Omental fat pad (tissue), 4 donors: ENCODE results near the gene ESRRG. TPM values are rescaled to one million over a fixed set of nuclear protein-coding genes. Genes with fewer than 3 reads are reported as not detected.

ENCODE experiments used
- ATAC-seq: fragments of 150-250 bp; one replicate; pipeline ENCODE4 v1.9.1; 2016; ENCODE audit warnings: mild to moderate bottlenecking, moderate library complexity; ENCODE audit not compliant: low FRiP score
- DNase-seq: peaks from one replicate; pipeline ENCODE4 v3.0.0-alpha.2; 2019; ENCODE audit warnings: low spot score
- CTCF ChIP-seq, 3 donors: fragments of 450-650 bp; IDR thresholded peaks; one replicate each; pipeline ENCODE4 v1.5.1; 2016 to 2017; ENCODE audit warnings: antibody characterized with exemption in 3 of 3, mild to moderate bottlenecking in 3 of 3, moderate library complexity in 2 of 3
- total RNA-seq, 4 donors: library from RNA; depleted of rRNA; stranded (reverse); fragments of >200 nt; gene quantifications; one replicate each; pipeline ENCODE4 v1.1.0, GENCODE V29; 2016

ESRRG gene
- total RNA-seq, 4 donors from 2014 or later = 0.09 to 0.56 (median 0.22) TPM

GRCh38 chr1:216600730-216601609 is 122.3 kb downstream of the ESRRG start:
- ATAC-seq = peak; percentile 92
- DNase-seq = peak; percentile 24
- TF ChIP-seq CTCF (IDR thresholded peaks at IDR 0.05) = no peak

DNA sequence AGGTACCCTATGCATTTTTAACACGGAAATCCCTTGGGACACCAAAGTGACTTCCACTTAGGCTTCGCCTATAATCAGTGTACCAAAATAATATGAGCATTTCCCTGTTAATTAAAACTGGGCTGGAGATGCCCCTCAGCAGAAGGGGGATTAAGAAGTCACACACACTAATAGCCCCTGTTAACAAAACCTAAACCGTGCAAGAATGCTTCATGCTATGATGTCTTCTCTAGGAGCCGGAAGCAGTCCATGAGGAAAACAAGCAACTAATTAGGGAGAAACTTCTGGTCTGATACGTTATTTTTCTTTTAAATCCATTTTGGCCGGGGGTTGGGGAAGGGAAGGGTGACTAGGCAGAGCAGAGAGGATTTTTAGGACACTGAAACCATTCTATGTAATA is 123.4 kb downstream of the ESRRG start:
- ATAC-seq = no peak
- no peak for DNase-seq
- TF ChIP-seq CTCF (IDR thresholded peaks at IDR 0.05) = no peak

- no peak for TF ChIP-seq CTCF (IDR thresholded peaks at IDR 0.05)
- no peak for ATAC-seq
- DNase-seq = no peak
Measured at GRCh38 chr1:216598448-216598847, 124.8 kb downstream of the ESRRG start.

DNA sequence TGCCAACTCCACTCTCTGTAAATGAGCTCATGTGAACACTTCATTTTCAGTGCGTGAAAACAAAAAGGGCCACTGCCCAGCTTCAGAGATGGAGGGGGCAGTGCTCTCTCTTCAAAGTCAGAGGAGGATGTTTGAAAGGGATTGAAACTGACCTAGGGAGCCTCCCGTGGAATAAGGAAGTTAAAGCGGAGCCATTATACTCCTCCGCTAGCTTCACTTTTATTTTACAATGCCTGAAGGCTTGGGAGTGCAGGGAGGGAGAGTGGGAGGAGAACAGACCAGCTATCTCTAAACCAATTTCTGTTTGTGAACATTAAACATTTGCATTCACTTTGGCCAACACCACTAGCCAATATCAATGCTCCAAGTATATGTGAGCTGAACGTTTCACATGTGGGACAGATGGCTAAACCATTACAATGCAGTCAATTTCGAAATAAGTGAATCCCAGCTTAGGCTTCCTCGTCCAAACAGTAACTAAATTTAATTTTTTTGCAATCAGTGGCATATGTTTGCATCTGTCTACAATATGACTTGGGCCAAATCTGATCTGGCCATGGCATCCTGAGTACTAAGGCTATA is 126.9 kb downstream of the ESRRG start:
- TF ChIP-seq CTCF (IDR thresholded peaks at IDR 0.05) = no peak
- ATAC-seq (no peak), DNase-seq (no peak)

GRCh38 chr1:216587715-216588114 is 135.5 kb downstream of the ESRRG start:
- ATAC-seq (no peak), DNase-seq (no peak)
- TF ChIP-seq CTCF (IDR thresholded peaks at IDR 0.05) = no peak

GRCh38 chr1:216582151-216582550 is 141.1 kb downstream of the ESRRG start:
- ATAC-seq = no peak
- no peak for DNase-seq
- no peak for TF ChIP-seq CTCF (IDR thresholded peaks at IDR 0.05)
